ENCODE measurements around the gene TRMO.

TRMO gene

DNA sequence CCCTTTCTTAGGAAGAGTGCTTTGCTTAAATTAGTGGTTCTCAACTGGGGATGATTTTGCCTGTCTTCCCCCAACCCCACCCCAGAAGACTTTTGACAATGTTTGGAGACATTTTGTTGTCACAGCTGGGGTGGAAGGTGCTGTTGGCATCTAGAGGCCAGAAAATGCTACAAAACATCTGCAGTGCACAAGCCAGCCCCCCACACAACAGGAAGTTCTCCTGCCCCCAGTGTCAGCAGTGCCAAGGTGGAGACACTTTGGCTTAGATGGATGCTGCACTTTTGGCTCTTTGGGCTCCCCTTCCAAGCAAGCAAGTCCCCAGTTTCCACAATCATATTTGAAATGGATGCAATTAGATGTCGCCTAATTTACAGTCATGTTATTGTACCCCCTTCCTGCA is 13.0 kb upstream of the TRMO start:
- H3K4me3 ChIP-seq (ENCODE audit: low read depth, low read length) = no peak overlapping the region
- TF ChIP-seq, protein P1, sequence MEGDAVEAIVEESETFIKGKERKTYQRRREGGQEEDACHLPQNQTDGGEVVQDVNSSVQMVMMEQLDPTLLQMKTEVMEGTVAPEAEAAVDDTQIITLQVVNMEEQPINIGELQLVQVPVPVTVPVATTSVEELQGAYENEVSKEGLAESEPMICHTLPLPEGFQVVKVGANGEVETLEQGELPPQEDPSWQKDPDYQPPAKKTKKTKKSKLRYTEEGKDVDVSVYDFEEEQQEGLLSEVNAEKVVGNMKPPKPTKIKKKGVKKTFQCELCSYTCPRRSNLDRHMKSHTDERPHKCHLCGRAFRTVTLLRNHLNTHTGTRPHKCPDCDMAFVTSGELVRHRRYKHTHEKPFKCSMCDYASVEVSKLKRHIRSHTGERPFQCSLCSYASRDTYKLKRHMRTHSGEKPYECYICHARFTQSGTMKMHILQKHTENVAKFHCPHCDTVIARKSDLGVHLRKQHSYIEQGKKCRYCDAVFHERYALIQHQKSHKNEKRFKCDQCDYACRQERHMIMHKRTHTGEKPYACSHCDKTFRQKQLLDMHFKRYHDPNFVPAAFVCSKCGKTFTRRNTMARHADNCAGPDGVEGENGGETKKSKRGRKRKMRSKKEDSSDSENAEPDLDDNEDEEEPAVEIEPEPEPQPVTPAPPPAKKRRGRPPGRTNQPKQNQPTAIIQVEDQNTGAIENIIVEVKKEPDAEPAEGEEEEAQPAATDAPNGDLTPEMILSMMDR (IDR thresholded peaks at IDR 0.05; ENCODE audit: low read depth, low read length, missing control alignments) = no peak
- DNase-seq (ENCODE audit: low read depth) = no peak

DNA sequence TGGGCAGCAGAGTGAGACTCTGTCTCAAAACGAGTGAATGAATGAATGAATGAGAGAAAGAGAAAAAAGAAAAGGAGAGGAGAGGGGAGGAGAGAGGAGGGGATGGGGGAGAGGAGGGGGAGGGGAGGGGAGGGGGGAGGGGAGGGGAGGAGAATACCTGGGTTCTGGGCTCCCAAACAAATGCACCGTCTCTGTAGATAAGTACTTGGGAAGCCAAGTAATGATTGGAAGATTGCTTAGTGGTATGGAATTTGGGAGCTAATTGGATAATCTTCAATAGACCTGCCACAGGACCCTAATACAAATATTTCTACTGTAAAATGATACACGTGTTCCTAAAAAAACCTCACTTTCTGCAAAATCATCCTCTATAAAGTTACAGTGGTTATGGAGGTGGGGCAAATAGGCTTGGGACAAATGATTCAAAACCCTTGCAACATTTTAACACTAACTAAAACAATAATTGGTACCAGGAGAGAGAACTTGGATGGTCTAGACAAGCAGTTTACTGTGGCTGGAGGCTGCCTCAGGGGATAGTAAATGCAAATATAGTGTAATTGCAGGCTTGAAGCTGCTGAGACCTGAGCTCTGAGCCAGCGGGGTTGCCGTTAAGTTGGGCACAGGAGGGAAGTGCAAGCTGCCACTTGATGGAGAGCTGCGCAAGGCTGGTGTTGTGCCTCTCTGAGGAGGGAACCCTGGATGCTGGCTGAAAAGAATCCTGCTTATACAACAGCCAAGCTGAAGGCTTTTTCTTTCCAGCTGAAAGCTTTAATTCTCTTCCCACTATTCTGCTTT is 12.2 kb upstream of the TRMO start:
- no peak overlapping the region for H3K4me3 ChIP-seq (ENCODE audit: low read depth, low read length)

DNA sequence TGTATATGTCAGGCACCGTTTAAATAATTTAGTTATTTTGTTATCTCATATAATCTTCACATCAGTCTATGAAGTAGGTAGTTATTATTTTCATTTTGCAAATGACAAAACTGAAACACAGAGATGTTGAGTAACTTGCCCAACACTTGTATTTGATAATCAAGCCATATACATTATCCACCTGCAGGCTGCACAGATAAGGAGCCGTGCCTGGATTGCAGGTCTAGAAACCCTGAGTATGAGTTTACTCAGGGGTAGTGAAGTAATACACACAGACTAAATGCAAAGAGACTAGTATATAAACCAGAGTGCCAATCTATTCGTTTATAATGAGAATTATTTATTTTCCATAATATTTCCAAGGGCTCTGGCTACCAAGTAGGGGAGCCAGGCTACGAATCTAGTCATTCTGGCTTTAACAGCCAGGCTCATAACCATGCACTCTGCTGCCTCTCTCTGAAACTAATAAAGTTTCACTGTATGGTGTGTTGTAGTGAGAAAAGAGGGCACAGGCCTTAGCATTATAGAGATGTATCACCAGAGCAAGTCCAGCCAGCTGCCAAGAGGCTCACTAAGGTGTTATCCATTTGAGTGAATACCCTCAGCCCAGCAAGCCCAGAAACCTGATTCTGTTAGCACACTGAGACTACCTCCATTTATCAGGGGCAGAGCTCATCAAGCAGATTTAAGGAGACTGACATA is 11.1 kb upstream of the TRMO start:
- TF ChIP-seq, protein P1 (IDR thresholded peaks at IDR 0.05; ENCODE audit: low read depth, low read length, missing control alignments) = no peak
- H3K4me3 ChIP-seq (ENCODE audit: low read depth, low read length) = no peak overlapping the region
- no peak for DNase-seq (ENCODE audit: low read depth)

More for the DNA sequence above, 12.2 kb upstream of the TRMO start:
- no peak for DNase-seq (ENCODE audit: low read depth)
- TF ChIP-seq, protein P1 (IDR thresholded peaks at IDR 0.05; ENCODE audit: low read depth, low read length, missing control alignments) = no peak

DNA sequence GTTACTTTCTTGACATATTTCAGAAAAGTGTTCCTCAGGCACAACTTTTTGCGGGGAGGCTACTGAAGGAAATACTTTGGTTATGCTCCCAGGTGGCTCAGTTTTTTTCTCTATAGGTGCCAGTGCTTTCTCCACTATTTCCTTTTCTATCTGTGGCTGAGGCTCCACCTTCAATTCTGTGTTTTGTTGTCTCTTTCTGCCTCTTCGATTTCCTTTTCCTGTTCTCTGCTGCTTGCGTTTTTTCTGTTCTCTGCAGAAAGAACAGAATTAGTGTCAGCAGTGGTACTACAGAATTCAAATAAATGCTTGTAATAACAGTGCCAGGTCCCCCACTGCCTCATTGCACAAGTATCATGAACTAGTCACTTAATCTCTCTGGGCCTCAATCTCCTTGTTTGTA is 8.7 kb upstream of the TRMO start:
- H3K4me3 ChIP-seq (ENCODE audit: low read depth, low read length) = no peak overlapping the region
- no peak for DNase-seq (ENCODE audit: low read depth)
- TF ChIP-seq, protein P1 (IDR thresholded peaks at IDR 0.05; ENCODE audit: low read depth, low read length, missing control alignments) = no peak

DNA sequence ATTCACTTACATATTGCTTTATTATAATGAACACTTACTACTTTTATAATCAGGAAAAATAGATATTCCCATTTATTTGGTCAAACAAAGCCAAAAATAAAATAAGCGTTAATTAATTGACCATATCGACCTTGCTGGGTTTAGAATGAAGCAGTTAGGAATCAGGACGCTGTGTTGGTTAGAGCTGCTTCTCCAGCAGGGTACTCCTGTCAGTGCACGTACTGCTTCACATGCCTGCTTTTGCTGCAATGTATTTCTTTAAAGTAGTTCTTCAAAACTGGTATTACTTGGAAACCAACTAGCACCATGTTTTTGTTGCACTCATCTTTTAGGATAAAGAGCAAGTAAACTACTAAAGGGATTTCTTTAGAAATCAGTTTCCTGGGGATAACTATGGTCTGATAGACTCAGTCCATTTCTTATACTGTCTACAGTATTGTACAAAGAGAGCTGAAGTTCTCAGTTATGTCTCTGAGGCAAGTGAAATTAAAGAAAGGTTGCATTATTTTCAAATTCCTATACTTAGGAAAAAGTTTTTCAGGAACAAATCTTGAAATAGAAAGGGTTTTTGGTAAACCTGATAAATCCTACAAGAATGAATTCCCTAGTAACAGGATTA is 6.8 kb upstream of the TRMO start:
- no peak overlapping the region for H3K4me3 ChIP-seq (ENCODE audit: low read depth, low read length)
- TF ChIP-seq, protein P1 (IDR thresholded peaks at IDR 0.05; ENCODE audit: low read depth, low read length, missing control alignments) = no peak
- DNase-seq (ENCODE audit: low read depth) = no peak

DNA sequence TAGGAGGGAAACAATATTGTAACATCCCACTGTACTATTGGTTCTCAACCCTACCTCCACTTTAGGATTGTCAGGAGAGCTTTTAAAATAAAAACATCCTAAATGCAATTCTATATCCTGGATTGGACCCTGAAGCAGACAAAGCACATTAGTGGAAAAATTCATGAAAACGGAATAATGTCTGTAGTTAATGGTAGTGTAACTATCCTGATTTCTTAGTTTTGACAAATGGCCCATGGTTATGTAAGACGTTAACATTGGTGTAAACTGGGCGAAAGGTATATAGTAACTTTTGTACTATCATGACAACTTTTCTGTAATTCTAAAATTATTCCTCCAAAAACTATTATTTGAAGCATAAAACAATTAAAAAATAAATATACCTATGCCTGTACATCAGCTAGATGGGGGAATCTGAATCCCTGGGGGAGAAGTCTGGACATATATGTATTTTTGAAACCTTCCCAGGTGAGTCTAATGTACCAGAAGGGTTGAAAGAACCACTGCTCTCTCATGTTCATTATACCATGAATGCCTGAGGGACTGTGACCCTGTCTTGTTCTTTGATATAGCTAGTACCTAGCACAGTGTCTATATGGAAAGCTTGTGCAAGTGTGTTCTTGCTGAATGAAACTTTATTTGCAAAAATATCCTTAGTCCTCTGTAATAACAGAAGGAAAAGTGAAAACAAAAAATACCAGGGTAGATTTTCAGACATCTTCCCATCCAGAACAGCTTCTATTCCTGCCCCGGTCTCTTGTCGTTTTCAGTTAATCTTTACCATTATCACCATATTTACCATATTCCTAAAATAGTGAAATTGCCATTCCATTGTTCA is 3.4 kb upstream of the TRMO start:
- DNase-seq (ENCODE audit: low read depth) = no peak
- H3K4me3 ChIP-seq (ENCODE audit: low read depth, low read length) = no peak overlapping the region
- TF ChIP-seq, protein P1 (IDR thresholded peaks at IDR 0.05; ENCODE audit: low read depth, low read length, missing control alignments) = no peak

Data from GM12864 (cell line).